Measurements from ENCODE around the gene HSDL2.

Gene HSDL2

DNA sequence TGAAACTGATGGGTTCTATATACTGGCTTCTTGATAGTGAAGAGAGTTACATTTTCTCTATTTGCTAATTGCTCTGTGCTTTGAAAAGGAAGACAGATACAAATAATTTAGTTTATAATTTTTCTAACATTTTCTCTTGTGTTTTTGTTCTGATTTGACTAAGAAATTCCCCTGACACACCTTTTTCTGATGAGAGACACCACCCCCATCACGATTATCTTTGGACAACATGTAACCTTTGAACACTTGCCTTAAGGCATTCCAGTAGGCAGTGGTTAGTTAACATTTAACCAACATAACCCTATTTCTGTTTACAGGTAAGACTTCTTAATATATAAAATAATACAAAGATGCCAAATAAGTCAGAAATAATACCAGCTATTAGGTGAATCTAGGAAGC lies 42.4 kb upstream of the HSDL2 start:
- no peak for TF ChIP-seq ZFX (IDR thresholded peaks at IDR 0.05)
- no peak for TF ChIP-seq CTCF (conservative IDR thresholded peaks at IDR 0.05)
- no peak overlapping the region for H3K27ac ChIP-seq

GRCh38 chr9:112338561-112338960 lies 41.3 kb upstream of the HSDL2 start:
- no peak for TF ChIP-seq ZFX (IDR thresholded peaks at IDR 0.05)
- TF ChIP-seq CTCF (conservative IDR thresholded peaks at IDR 0.05): no peak
- H3K27ac ChIP-seq: no peak overlapping the region

- H3K27ac ChIP-seq: no peak overlapping the region
- no peak for TF ChIP-seq ZFX (IDR thresholded peaks at IDR 0.05)
- no peak for TF ChIP-seq CTCF (conservative IDR thresholded peaks at IDR 0.05)
Observed at GRCh38 chr9:112339886-112340285, 40.0 kb upstream of the HSDL2 start.

- no peak for TF ChIP-seq ZFX (IDR thresholded peaks at IDR 0.05)
- no peak for TF ChIP-seq CTCF (conservative IDR thresholded peaks at IDR 0.05)
- no peak overlapping the region for H3K27ac ChIP-seq
Observed at GRCh38 chr9:112341730-112342129, 38.2 kb upstream of the HSDL2 start.

GRCh38 chr9:112348257-112349007 lies 31.5 kb upstream of the HSDL2 start:
- TF ChIP-seq CTCF (conservative IDR thresholded peaks at IDR 0.05): no peak
- no peak overlapping the region for H3K27ac ChIP-seq

GRCh38 chr9:112349008-112349333 lies 30.9 kb upstream of the HSDL2 start:
- H3K27ac ChIP-seq: no peak overlapping the region
- TF ChIP-seq ZFX (IDR thresholded peaks at IDR 0.05): no peak
- no peak for TF ChIP-seq CTCF (conservative IDR thresholded peaks at IDR 0.05)

GRCh38 chr9:112351184-112351583 lies 28.7 kb upstream of the HSDL2 start:
- no peak overlapping the region for H3K27ac ChIP-seq
- TF ChIP-seq CTCF (conservative IDR thresholded peaks at IDR 0.05) (no peak), ZFX (IDR thresholded peaks at IDR 0.05) (no peak)

All from C4-2B (cell line).